NOMO-1 (cell line): ENCODE data around the gene RGL2.

Experiments used
- DNase-seq, 2 experiments: peaks; one replicate each; lab custom pipeline; 2025; ENCODE audit not compliant: unreplicated experiment in 2 of 2; lab: John Stamatoyannopoulos, UW

Gene RGL2

DNA sequence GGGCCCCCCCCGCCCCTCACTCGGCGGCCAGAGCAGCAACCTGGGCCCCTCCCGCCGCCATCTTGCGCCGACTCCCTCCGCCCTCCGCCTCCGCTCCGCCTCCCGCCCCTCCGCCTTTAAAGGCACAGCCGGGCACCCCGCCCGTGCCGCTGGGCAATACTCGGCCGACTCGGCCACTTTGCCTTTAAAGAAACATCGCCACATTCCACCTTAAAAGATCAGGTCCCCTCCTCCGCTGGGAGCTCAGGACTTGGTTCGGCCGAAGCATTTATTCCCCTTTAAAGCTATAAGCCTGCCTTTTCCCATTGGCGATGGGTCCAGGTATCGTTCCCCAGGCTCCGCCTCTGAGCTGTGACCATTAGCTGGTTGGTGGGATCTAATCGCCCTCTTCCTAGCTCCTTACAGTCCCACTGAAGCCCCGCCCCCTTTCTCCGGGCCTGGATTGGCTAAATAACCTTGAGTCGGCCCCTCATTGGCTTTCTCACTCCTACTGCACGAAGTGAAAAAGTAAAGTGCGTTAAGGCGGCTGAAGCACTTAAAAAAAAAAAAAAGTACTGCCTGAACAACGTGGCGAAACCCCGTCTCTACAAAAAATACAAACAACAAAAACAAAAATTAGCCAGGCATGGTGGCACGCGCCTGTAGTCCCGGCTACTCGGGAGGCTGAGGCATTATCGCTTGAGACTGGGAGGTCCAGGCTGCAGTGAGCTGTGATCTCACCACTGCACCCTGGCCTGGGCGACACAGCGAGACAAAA is 19.1 kb upstream of the RGL2 start, which contains the start of gene ZBTB22:
Gene ZBTB22, minus strand, starts transcription at position 76 of the 757 bp plus-strand sequence. CDS start 828 bp downstream, outside the sequence.
- DNase-seq = peak; percentile 93 to 98

- DNase-seq = peak in 1 of 2 experiments; percentile 24
Observed at GRCh38 chr6:33317419-33317668, 18.6 kb upstream of the RGL2 start.

GRCh38 chr6:33316603-33317418 is 18.1 kb upstream of the RGL2 start:
- DNase-seq = peak in 1 of 2 experiments; percentile 10

DNA sequence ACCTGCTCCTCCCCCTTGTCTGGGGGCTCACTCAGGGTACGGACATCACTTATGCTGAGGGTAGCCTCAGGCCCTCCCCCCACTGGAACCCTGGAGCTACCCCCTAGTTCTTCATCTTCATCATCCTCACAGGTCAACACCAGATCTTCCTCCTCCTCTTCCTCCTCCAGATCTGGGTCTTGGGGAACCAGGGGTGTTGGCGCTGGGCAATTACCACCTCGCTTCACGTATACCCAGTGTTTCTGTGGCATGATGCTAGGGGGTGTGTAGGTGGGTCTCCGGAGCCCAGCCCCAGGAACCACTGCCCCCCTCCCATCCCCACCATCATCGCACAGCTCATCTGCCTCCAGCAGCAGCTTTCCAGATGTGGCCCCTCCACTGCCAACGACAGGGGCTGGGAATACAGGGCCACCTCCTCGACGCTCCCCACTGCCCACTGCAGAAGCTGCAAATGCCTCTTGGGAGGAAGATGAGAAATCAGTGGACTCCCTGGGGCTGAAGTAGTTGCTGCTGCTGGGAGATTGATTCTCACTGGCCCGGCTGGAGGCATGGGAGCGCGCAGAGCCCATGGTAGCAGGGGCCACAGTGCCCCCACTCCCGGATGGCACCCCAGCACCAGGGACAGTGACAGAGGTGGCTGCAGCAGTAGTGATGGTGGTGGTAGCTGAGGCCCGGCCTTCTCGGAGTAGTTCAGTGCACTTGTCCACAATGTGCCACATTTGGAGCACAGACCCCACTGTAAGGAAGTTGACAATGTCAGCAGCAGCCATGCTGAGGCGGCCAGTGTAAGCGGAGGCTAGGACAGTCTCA is 17.3 kb upstream of the RGL2 start:
- DNase-seq = no peak

GRCh38 chr6:33314943-33315792 is 16.4 kb upstream of the RGL2 start:
- DNase-seq = peak in 1 of 2 experiments; percentile 53

DNA sequence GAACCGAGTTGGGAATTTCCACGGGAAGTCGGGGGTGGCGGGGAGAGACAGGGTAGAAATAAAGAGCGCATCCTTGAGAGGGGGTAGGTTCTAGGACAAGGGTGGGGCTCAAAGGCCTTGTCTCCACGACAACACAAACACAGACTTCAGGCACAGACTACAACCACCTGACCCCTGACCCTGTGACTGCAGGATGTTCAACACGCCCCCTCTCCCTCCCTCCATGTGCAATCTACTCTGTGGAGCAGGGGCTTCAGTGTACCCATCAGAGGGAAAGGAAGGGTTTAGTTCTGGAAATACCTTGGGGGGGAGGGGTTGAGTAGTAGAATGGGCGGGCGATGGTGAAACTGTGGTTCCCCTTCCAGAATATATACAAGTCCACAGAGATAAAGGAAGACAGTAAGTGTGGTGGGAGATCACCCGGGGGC is 15.8 kb upstream of the RGL2 start:
- DNase-seq = peak; percentile 51 to 71

GRCh38 chr6:33313709-33314514 is 15.2 kb upstream of the RGL2 start, which contains the start of gene TAPBP:
TSS of gene TAPBP (minus strand) at chr6:33314078. CDS start at chr6:33314041, 37 bp downstream.
- DNase-seq = peak; percentile 48 to 57

DNA sequence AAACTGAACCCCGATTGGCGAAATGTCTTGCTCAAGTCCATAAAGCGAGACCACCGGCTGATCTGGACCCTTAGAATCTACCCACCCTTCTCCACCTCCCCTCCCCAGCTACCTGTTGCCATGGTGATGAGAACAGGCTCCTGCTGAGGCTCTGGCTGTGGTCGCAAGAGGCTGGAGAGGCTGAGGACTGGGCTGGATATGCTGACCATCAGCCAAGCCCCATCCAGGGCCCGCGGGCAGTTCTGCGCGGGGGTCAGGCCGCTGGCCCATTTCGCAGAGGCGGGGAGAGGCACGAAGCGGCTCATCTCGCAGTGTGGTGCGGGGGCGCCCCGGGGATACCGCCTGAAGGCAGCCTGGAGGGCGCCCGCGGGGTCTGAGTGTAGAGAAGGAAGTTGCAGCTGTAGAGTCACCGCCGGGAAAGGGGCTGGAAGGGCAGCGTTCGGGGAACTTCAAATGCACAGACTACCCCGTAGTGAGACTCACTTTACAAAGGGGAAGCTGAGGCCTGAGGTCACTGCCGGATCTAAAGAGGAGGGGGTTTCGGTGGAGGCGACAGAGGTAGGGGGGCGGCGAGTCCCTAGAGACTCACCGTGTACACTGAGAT is 14.5 kb upstream of the RGL2 start:
- peak; percentile 55 to 58 for DNase-seq

- DNase-seq = peak; percentile 45 to 67
Observed at GRCh38 chr6:33312361-33313104, 13.8 kb upstream of the RGL2 start.

- no peak for DNase-seq
Observed at GRCh38 chr6:33306356-33306755, 7.6 kb upstream of the RGL2 start.

GRCh38 chr6:33305052-33305451 is 6.3 kb upstream of the RGL2 start:
- DNase-seq = no peak

GRCh38 chr6:33304216-33304615 is 5.5 kb upstream of the RGL2 start:
- no peak for DNase-seq

GRCh38 chr6:33301877-33302276 is 3.1 kb upstream of the RGL2 start:
- no peak for DNase-seq

- peak; percentile 87 to 92 for DNase-seq
Observed at GRCh38 chr6:33299237-33299944, 649 bp upstream of the RGL2 start.

GRCh38 chr6:33297956-33298772 is 578 bp downstream of the RGL2 start:
- DNase-seq = peak; percentile 43 to 63

DNA sequence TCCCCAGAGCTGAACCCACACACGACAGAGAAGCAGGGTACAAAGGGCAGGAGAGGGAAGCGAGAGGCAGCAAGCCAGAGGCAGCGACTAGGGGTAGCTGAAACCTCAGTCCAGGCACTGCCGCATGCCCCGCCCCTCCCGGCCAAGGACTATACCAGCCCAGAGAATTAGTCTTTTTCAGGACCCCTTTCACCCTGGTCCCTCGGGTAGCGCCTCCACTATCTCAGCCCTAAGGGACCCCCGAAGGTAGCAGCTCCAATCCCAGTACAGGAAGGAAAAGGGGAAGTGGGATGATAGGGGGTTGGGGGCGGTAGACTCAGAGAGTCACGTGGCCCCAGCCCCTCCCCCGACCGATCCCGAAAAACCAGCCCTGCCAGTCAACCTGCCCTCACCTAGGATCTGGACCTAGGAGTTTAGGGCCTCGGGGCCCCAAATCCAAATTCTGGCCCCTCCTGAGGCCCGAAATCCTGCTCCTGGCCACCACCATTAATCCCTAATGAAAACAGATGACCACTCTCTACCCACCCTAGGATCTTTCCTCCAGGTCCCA is 1.3 kb downstream of the RGL2 start:
- peak; percentile 36 to 57 for DNase-seq
